SKM-1 treated with dmso at 0.1 percent for 144 hours (cell line): ENCODE measurements around the gene PAX8.

Experiments used
- DNase-seq: peaks from one replicate; lab custom pipeline; 2025; ENCODE audit not compliant: unreplicated experiment; lab: John Stamatoyannopoulos, UW

The PAX8 gene

GRCh38 chr2:113172721-113173541, 105.8 kb downstream of the PAX8 start:
- DNase-seq, result no peak

- no peak for DNase-seq
Measured at GRCh38 chr2:113171334-113172075, 107.2 kb downstream of the PAX8 start.

- no peak for DNase-seq
Measured at GRCh38 chr2:113169586-113169985, 109.1 kb downstream of the PAX8 start.

GRCh38 chr2:113169002-113169530, 109.7 kb downstream of the PAX8 start:
- peak; percentile 20 for DNase-seq

DNA sequence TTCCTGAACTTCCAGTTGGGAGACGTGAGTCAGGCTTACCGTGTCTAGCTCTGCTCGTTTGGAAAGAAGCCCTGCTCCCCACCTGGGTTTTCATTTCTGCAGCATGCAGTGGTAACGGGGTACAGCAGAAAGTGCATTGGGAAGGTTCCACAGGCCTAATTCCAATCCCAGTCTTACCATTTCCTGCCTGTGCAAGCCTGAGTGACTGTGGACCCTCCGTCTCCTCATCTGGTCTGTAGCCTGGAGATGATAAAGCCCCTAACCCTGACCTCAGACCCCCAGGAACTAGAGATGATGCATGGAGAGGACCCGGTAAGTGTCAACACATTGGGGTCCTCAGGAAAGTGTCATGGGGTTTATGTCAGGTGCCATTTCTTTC, 110.8 kb downstream of the PAX8 start:
- no peak for DNase-seq

DNA sequence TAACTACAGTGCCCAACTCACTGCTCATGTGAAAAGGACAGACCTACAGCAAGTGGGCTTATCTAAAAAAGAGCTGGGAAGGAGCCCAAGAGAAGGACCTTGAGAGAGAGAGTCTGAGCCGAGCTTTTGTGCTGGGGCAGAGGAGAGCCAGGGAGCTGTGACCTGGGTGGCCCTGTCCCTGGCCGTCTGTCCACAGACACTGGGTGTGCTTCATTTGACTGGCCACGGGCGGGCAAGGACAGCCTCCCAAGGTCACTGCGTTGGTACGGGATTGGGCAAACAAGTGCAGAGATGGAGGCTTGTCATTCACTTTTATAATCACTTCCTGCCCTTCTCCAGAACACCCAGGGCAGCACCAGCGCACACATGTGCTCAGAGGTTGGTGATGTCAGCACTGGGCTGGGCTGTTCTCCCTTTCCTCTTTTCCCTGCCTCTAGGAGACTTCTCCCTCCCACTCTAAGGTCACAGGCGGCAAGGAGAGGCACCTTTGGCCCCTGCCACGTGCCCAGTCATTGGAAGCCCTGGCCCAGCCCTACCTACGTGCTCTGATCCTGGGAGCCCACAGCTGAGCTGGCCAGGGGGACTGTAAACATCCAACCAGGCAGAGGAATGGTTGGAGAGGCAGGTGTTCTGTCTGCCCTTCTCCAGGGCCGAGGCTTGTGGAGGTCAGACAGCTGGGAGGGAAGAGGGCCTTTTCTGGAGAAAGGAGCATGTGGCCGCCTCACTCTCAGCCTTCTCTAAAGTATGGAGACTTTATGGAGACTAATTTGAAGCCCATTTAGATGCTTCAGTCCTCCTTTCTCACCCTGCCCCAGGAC, 111.4 kb downstream of the PAX8 start:
- DNase-seq, result no peak

DNA sequence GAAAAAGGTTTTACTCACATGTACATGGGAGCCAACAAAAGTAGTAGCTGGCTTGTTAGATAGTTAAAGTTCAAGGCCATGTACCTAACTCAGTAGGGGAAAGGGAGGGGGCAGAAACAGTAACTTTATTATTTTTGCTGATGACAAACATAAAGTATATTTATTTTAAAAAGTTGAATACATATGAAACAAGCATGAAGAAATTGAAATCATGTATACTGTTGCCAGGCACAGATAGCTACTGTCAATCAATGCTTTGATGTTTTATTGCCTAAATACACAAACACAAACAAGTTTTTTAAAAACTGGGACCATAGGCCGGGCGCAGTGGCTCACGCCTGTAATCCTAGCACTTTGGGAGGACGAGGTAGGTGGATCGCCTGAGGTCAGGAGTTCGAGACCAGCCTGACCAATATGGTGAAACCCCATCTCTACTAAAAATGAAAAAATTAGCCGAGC, 112.5 kb downstream of the PAX8 start:
- DNase-seq, result no peak
